H1 (cell line): ENCODE results near the gene RPRD2. TPM values are rescaled to one million over a fixed set of nuclear protein-coding genes. Genes with fewer than 3 reads are reported as not detected.

Experiments
- CTCF ChIA-PET: fragments of 300-600 bp; sonication (Branson Sonifier 250); formaldehyde crosslinking; loops from one replicate; lab custom pipeline; 2021; ENCODE audit not compliant: partially characterized antibody; lab: Charles Lee
- POLR2A ChIA-PET: fragments of 300-600 bp; sonication (Branson Sonifier 250); formaldehyde crosslinking; loops from one replicate; lab custom pipeline; 2021; ENCODE audit warnings: inconsistent platforms; ENCODE audit not compliant: partially characterized antibody; lab: Charles Lee
- DNase-seq, 2 experiments: peaks; one replicate each; pipeline versions ENCODE4 v3.0.0 to v3.0.0-alpha.2; 2010 to 2022; ENCODE audit warnings: low spot score in 2 of 2, low read depth in 1 of 2, mixed read lengths in 1 of 2
- FAIRE-seq: peaks from 2 replicates; lab custom pipeline; 2011; peaks lifted over from hg19 to GRCh38; lab: Jason Lieb, UNC
- H2AFZ ChIP-seq: 2 replicates; pipeline ENCODE4 v1.8.1; 2012; ENCODE audit warnings: low read length, inconsistent platforms
- H2AK5ac ChIP-seq: 2 replicates; pipeline ENCODE4 v1.6.1; 2013; ENCODE audit warnings: low read depth, low read length
- H2BK120ac ChIP-seq: replicated peaks from 2 replicates; pipeline ENCODE3; 2013; ENCODE audit warnings: low read depth, low read length, inconsistent platforms
- H2BK12ac ChIP-seq: 2 replicates; pipeline ENCODE4 v1.6.1; 2013; ENCODE audit warnings: low read depth, low read length
- H2BK15ac ChIP-seq: 2 replicates; pipeline ENCODE4 v1.6.1; 2013; ENCODE audit warnings: low read length
- H2BK20ac ChIP-seq: 2 replicates; pipeline ENCODE4 v1.6.1; 2013; ENCODE audit warnings: low read length
- H2BK5ac ChIP-seq: 2 replicates; pipeline ENCODE4 v1.6.1; 2013; ENCODE audit warnings: low read depth, low read length
- H3K14ac ChIP-seq: 2 replicates; pipeline ENCODE4 v1.6.1; 2013; ENCODE audit warnings: inconsistent platforms; ENCODE audit not compliant: insufficient read length
- H3K18ac ChIP-seq: 2 replicates; pipeline ENCODE4 v1.6.1; 2013; ENCODE audit warnings: low read length; ENCODE audit errors: extremely low read depth
- H3K23ac ChIP-seq: 2 replicates; pipeline ENCODE4 v1.6.1; 2013; ENCODE audit warnings: inconsistent platforms; ENCODE audit not compliant: insufficient read length
- H3K23me2 ChIP-seq: 2 replicates; pipeline ENCODE4 v1.6.1; 2013; ENCODE audit warnings: low read depth, low read length
- H3K27ac ChIP-seq: 2 replicates; pipeline ENCODE4 v1.6.1; 2011; ENCODE audit warnings: low read depth, low read length, inconsistent platforms
- H3K27me3 ChIP-seq, 4 experiments: replicated peaks in 1 of 4; 1 replicate in 1 of 4; 2 replicates in 3 of 4; pipeline versions ENCODE4 v1.6.1 to v1.8.1; 2011 to 2013; ENCODE audit warnings: low read length in 3 of 4, mild to moderate bottlenecking in 3 of 4, inconsistent platforms in 2 of 4, mixed read lengths in 2 of 4, moderate library complexity in 1 of 4; ENCODE audit not compliant: control insufficient read depth in 3 of 4, insufficient read depth in 3 of 4; ENCODE audit errors: extremely low read depth in 1 of 4
- H3K36me3 ChIP-seq, 4 experiments: 2 replicates each; pipeline versions ENCODE4 v1.6.1 to v1.8.1; 2011 to 2013; ENCODE audit warnings: mild to moderate bottlenecking in 4 of 4, low read length in 3 of 4, moderate library complexity in 2 of 4, control low read depth in 1 of 4, inconsistent platforms in 1 of 4; ENCODE audit not compliant: insufficient read depth in 4 of 4, control insufficient read depth in 2 of 4
- H3K4ac ChIP-seq: replicated peaks from 2 replicates; pipeline ENCODE3; 2013; ENCODE audit warnings: low read length, low read depth, mixed read lengths, inconsistent platforms; ENCODE audit not compliant: insufficient read length
- H3K4me1 ChIP-seq, 4 experiments: replicated peaks in 1 of 4; 1 replicate in 1 of 4; 2 replicates in 3 of 4; pipeline versions ENCODE4 v1.6.1 to v1.8.1; 2011 to 2013; ENCODE audit warnings: low read length in 3 of 4, inconsistent platforms in 2 of 4, mixed read lengths in 1 of 4; ENCODE audit not compliant: insufficient read depth in 4 of 4, control insufficient read depth in 3 of 4
- H3K4me2 ChIP-seq, 2 experiments: 2 replicates each; pipeline versions ENCODE4 v1.6.1 to v1.8.1; 2011 to 2013; ENCODE audit warnings: low read depth in 2 of 2, low read length in 2 of 2, control low read depth in 1 of 2, inconsistent platforms in 1 of 2, mild to moderate bottlenecking in 1 of 2; ENCODE audit not compliant: insufficient read depth in 1 of 2
- H3K4me3 ChIP-seq, 4 experiments: fragments of 200-600, 300-600 bp in 1 of 4; sonication (generic), shearing (Covaris generic), sonication (Bioruptor Twin) in 1 of 4; 2 replicates each; pipeline versions ENCODE4 v1.5.1 to v1.8.1; 2011 to 2016; ENCODE audit warnings: low read length in 4 of 4, low read depth in 3 of 4, control low read depth in 2 of 4, inconsistent platforms in 2 of 4, mild to moderate bottlenecking in 2 of 4, mixed read lengths in 1 of 4, moderate library complexity in 1 of 4; ENCODE audit not compliant: insufficient read depth in 2 of 4; ENCODE audit errors: extremely low read depth in 1 of 4
- H3K56ac ChIP-seq: replicated peaks from 2 replicates; pipeline ENCODE3; 2013; ENCODE audit warnings: low read depth, mild to moderate bottlenecking, mixed read lengths, low read length, inconsistent platforms; ENCODE audit not compliant: insufficient read length
- H3K79me1 ChIP-seq: 2 replicates; pipeline ENCODE4 v1.6.1; 2013; ENCODE audit warnings: low read depth, low read length, control low read depth
- H3K79me2 ChIP-seq, 2 experiments: 2 replicates each; pipeline versions ENCODE4 v1.6.1 to v1.8.1; 2012 to 2013; ENCODE audit warnings: low read length in 2 of 2, mild to moderate bottlenecking in 2 of 2, inconsistent platforms in 1 of 2; ENCODE audit not compliant: insufficient read depth in 2 of 2, control insufficient read depth in 1 of 2
- H3K9ac ChIP-seq, 4 experiments: replicated peaks in 1 of 4; 1 replicate in 1 of 4; 2 replicates in 3 of 4; pipeline versions ENCODE4 v1.6.1 to v1.8.1; 2011 to 2013; ENCODE audit warnings: low read depth in 3 of 4, low read length in 3 of 4, control low read depth in 2 of 4, mild to moderate bottlenecking in 2 of 4, moderate library complexity in 2 of 4, inconsistent platforms in 1 of 4; ENCODE audit errors: extremely low read depth in 1 of 4
- H3K9me3 ChIP-seq, 2 experiments: 2 replicates each; pipeline versions ENCODE4 v1.6.1 to v1.8.1; 2012 to 2013; ENCODE audit warnings: mild to moderate bottlenecking in 2 of 2, moderate library complexity in 2 of 2, control low read depth in 1 of 2, inconsistent platforms in 1 of 2, low read depth in 1 of 2, low read length in 1 of 2, mixed read lengths in 1 of 2; ENCODE audit not compliant: insufficient read depth in 2 of 2
- H4K20me1 ChIP-seq, 2 experiments: replicated peaks in 1 of 2; 2 replicates each; pipeline versions ENCODE3 to v1.8.1; 2011 to 2013; ENCODE audit warnings: inconsistent platforms in 2 of 2, low read length in 2 of 2, mild to moderate bottlenecking in 1 of 2; ENCODE audit not compliant: insufficient read depth in 2 of 2, control insufficient read depth in 1 of 2
- H4K5ac ChIP-seq: 2 replicates; pipeline ENCODE4 v1.6.1; 2013; ENCODE audit warnings: low read length, low read depth, mixed read lengths, inconsistent platforms; ENCODE audit not compliant: insufficient read length
- H4K8ac ChIP-seq: 2 replicates; pipeline ENCODE4 v1.8.0; 2013; ENCODE audit warnings: mild to moderate bottlenecking, moderate library complexity, low read length, inconsistent platforms; ENCODE audit not compliant: insufficient read depth; ENCODE audit errors: extremely low read depth
- H4K91ac ChIP-seq: replicated peaks from 2 replicates; pipeline ENCODE3; 2013; ENCODE audit warnings: low read length, mixed read lengths, inconsistent platforms; ENCODE audit not compliant: insufficient read length
- EZH2 ChIP-seq: fragments of 200-600 bp; sonication (generic); IDR thresholded peaks from 2 replicates; pipeline ENCODE4 v1.7.1; 2012; ENCODE audit warnings: low read depth, mild to moderate bottlenecking, moderate library complexity, low read length, inconsistent platforms; ENCODE audit not compliant: severe bottlenecking
- POLR2A ChIP-seq, 2 experiments: IDR thresholded peaks; 1 replicate in 1 of 2; 2 replicates in 1 of 2; pipeline ENCODE4 v1.6.1; 2011; ENCODE audit warnings: low read depth in 2 of 2, low read length in 2 of 2, mild to moderate bottlenecking in 2 of 2; ENCODE audit errors: control extremely low read depth in 1 of 2
- WGBS, 2 experiments: shearing (Covaris generic) in 1 of 2; methylation state at CpG; one replicate each; pipeline versions ENCODE4 v1.1.6 to v1.1.7; 2013 to 2015; ENCODE audit warnings: low lambda C conversion rate in 2 of 2, mixed read lengths in 2 of 2, inconsistent platforms in 1 of 2, low coverage in 1 of 2, missing lambda C conversion rate in 1 of 2; ENCODE audit not compliant: insufficient replicate concordance in 2 of 2, insufficient coverage in 1 of 2, insufficient read length in 1 of 2; ENCODE audit errors: extremely low coverage in 1 of 2, missing lambda C conversion rate in 1 of 2; 5-methylcytosine and 5-hydroxymethylcytosine counted together
- polyA plus RNA-seq, 7 experiments: library from polyadenylated mRNA; depleted of rRNA in 3 of 7; stranded (reverse) in 5 of 7; unstranded in 2 of 7; fragments of >200 nt in 5 of 7; fragments of 200-250 nt in 2 of 7; gene quantifications; 1 replicate in 5 of 7; 2 replicates in 1 of 7; 4 replicates in 1 of 7; pipeline versions ENCODE4 v1.2.1 to v1.2.3, GENCODE V29; 2011 to 2013; ENCODE audit warnings: missing spikeins in 2 of 7, mixed read lengths in 2 of 7
- total RNA-seq: library from RNA; stranded (reverse); fragmentation: NEBNext Ultra II Directional; extraction: Animal tissue kit (Norgen Biotek cat#: 25700); gene quantifications from 2 replicates; pipeline ENCODE4 v1.2.1, GENCODE V29; 2021

The RPRD2 gene
- total and polyA plus RNA-seq, 2 of the 8 experiments (the other 6 are each of a cell fraction or from before 2014, with no cell fraction given) = 14.4 to 32.4 TPM

DNA sequence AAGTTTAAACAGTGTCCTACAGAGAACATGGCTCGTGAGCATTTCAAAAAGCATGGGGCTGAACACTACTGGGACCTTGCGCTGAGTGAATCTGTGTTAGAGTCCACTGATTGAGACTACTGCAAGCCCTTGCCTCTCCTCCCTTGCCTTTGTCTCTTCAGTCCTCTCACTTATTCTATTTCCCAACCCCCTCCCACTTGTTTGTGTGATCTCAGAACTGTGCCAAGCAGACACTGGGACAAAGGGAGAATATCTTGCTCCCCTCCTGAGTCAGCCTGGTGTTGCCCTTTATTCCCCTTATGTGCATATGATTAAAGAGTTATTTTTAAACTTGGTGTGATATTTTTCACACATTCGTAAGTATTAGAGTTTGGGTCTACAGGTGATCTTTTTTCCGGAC, 11.1 kb upstream of the RPRD2 start:
- Histone ChIP-seq H3K9me3 (no peaks in the 10 kb centered on the region), H3K18ac (no peak overlapping the region), H3K4me2 (no peak overlapping the region), H2BK120ac (no peak overlapping the region), H2BK20ac (no peak overlapping the region), H2AFZ (no peak overlapping the region), H3K23ac (no peak overlapping the region), H3K79me2 (no peaks in the 10 kb centered on the region), H3K23me2 (no peaks in the 10 kb centered on the region), H3K79me1 (no peaks in the 10 kb centered on the region), H3K4ac (no peak overlapping the region), H2AK5ac (no peak overlapping the region), H3K4me1 (no peaks in the 10 kb centered on the region), H2BK15ac (no peak overlapping the region), H3K36me3 (peaks cover 14 to 50% (median 37%) of the 10 kb centered on the region in 4 experiments; a peak in 7 of 8 replicates), H3K9ac (no peak overlapping the region), H3K27ac (no peak overlapping the region), H3K14ac (no peak overlapping the region), H4K8ac (no peak overlapping the region), H4K5ac (no peak overlapping the region), H4K20me1 (peaks cover 0 to 2% of the 10 kb centered on the region in 2 experiments), H2BK12ac (no peak overlapping the region), H2BK5ac (no peak overlapping the region), H3K27me3 (no peaks in the 10 kb centered on the region), H3K56ac (no peak overlapping the region), H3K4me3 (no peak overlapping the region), H4K91ac (no peak overlapping the region)
- peak in 1 of 2 experiments; percentile 4 for DNase-seq
- no peak for FAIRE-seq
- ChIA-PET CTCF (no interaction called here), POLR2A (interaction anchor here (1.6 kb wide), 1 partner anchor 12 kb away, joined by 5 read pairs; no protein-coding TSS in a partner anchor)
- 92% methylated on average over 4 of the region's 4 CpGs; no CpG with 5 or more reads in 1 of the 2 experiments for WGBS, 2 experiments
- no peak for TF ChIP-seq POLR2A (IDR thresholded peaks at IDR 0.05; ENCODE audit: control extremely low read depth in 1 of 2, low read depth in 2 of 2, low read length in 2 of 2)
- no peak for TF ChIP-seq EZH2
